LNCaP clone FGC (cell line): ENCODE data around the gene TLN1.

ENCODE experiments used
- DNase-seq: peaks from one replicate; pipeline ENCODE4 v3.0.0-alpha.2; 2011; ENCODE audit warnings: low read depth
- H3K4me3 ChIP-seq: 2 replicates; pipeline ENCODE4 v1.5.1; 2011; ENCODE audit warnings: mild to moderate bottlenecking, low read depth, low read length, control low read depth
- TF ChIP-seq, protein P1 (sequence below): IDR thresholded peaks from 2 replicates; pipeline ENCODE4 v1.5.1; 2012; ENCODE audit warnings: mild to moderate bottlenecking; ENCODE audit not compliant: control insufficient read depth, insufficient read depth; ENCODE audit errors: extremely low read depth

Gene TLN1

DNA sequence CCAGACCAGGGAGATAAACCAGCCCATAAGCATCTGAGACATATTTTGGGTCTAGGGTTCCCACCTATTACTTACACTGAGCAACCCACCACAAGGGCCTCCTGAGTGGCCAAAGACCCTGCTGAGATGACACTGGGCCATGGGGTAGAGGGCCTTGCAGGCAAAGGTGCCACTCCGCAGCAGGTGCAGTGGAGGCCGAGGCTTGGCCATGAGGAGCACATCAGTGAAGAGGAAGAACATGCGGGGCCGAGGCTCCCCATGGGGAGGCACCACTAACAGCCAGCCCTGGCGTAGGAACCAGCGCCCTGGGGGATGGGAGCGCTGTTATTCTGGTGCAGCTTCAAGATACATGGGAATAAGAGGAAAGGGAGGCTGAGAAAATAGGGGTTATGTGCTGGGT lies 69.6 kb downstream of the TLN1 start:
- TF ChIP-seq, protein P1, sequence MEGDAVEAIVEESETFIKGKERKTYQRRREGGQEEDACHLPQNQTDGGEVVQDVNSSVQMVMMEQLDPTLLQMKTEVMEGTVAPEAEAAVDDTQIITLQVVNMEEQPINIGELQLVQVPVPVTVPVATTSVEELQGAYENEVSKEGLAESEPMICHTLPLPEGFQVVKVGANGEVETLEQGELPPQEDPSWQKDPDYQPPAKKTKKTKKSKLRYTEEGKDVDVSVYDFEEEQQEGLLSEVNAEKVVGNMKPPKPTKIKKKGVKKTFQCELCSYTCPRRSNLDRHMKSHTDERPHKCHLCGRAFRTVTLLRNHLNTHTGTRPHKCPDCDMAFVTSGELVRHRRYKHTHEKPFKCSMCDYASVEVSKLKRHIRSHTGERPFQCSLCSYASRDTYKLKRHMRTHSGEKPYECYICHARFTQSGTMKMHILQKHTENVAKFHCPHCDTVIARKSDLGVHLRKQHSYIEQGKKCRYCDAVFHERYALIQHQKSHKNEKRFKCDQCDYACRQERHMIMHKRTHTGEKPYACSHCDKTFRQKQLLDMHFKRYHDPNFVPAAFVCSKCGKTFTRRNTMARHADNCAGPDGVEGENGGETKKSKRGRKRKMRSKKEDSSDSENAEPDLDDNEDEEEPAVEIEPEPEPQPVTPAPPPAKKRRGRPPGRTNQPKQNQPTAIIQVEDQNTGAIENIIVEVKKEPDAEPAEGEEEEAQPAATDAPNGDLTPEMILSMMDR, result no peak
- no peak overlapping the region for H3K4me3 ChIP-seq
- DNase-seq, result no peak

GRCh38 chr9:35661756-35662350 lies 70.1 kb downstream of the TLN1 start:
- H3K4me3 ChIP-seq, result no peak overlapping the region
- TF ChIP-seq, protein P1, result no peak
- DNase-seq, result no peak

GRCh38 chr9:35660966-35661415 lies 71.0 kb downstream of the TLN1 start:
- TF ChIP-seq, protein P1, result 0 out of 2 replicates have a peak, but pooled peaks have one; percentile 6
- no peak overlapping the region for H3K4me3 ChIP-seq
- no peak for DNase-seq

DNA sequence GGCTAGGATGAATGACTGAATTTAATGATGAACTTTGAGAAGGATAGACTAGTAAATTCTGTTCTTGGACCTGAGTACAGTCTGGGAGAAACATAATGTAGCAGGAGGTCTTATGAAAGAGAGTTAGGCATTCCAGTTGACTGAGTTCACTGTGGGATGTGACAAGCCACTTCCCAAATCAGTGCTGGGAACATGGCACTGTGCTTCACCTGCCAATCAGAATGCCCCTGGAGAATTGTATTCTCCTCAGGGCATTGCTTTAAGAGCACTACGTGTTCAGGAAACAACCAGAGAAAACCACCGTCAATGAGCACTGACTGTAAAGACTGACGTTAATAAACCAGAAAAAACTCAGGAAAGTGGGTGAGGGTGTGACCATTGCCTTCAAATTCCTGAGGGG lies 72.7 kb downstream of the TLN1 start:
- TF ChIP-seq, protein P1, result no peak
- peak overlapping the region; percentile 71 for H3K4me3 ChIP-seq
- no peak for DNase-seq

GRCh38 chr9:35658968-35659220 lies 73.1 kb downstream of the TLN1 start:
- no peak for DNase-seq
- TF ChIP-seq, protein P1, result no peak
- H3K4me3 ChIP-seq, result peak overlapping the region; percentile 71

GRCh38 chr9:35658137-35658967 lies 73.6 kb downstream of the TLN1 start, which contains the start of gene CCDC107:
Gene CCDC107 (plus strand): TSS chr9:35658292. CDS start chr9:35658380, 88 bp downstream.
- peak within 1 kb of the TSS; percentile 71 for H3K4me3 ChIP-seq
- DNase-seq, result peak; percentile 27
- TF ChIP-seq, protein P1, result peak; percentile 56
